SJCRH30 (cell line): ENCODE data around the gene IZUMO1. TPM values are rescaled to one million over a fixed set of nuclear protein-coding genes. Genes with fewer than 3 reads are reported as not detected.

Experiments
- DNase-seq, 2 experiments: peaks; one replicate each; pipeline ENCODE4 v3.0.0-alpha.2; 2015 to 2020
- H3K27ac ChIP-seq: fragments of 250-450 bp; sonication (Bioruptor Pico); 2 replicates; pipeline ENCODE4 v1.5.1; 2020; ENCODE audit warnings: mild to moderate bottlenecking, moderate library complexity
- H3K27me3 ChIP-seq: fragments of 250-450 bp; sonication (Bioruptor Pico); 2 replicates; pipeline ENCODE4 v1.5.1; 2020; ENCODE audit warnings: mild to moderate bottlenecking, moderate library complexity
- H3K36me3 ChIP-seq: fragments of 250-450 bp; sonication (Bioruptor Pico); 2 replicates; pipeline ENCODE4 v1.5.1; 2020; ENCODE audit warnings: mild to moderate bottlenecking, moderate library complexity
- H3K4me1 ChIP-seq: fragments of 250-450 bp; sonication (Bioruptor Pico); 2 replicates; pipeline ENCODE4 v1.5.1; 2020; ENCODE audit warnings: mild to moderate bottlenecking, moderate library complexity
- H3K4me3 ChIP-seq: fragments of 250-450 bp; sonication (Bioruptor Pico); 2 replicates; pipeline ENCODE4 v1.5.1; 2020; ENCODE audit warnings: mild to moderate bottlenecking, moderate library complexity
- H3K9me3 ChIP-seq: fragments of 250-450 bp; sonication (Bioruptor Pico); replicated peaks from 2 replicates; pipeline ENCODE4 v1.5.1; 2020; ENCODE audit warnings: mild to moderate bottlenecking, moderate library complexity
- total RNA-seq: library from RNA; depleted of rRNA; stranded (reverse); fragments of >200 nt; shearing (Covaris generic); gene quantifications from 2 replicates; pipeline ENCODE4 v1.2.3, GENCODE V29; 2014

The IZUMO1 gene
- total RNA-seq, 1 experiment from 2014 or later: not detected

DNA sequence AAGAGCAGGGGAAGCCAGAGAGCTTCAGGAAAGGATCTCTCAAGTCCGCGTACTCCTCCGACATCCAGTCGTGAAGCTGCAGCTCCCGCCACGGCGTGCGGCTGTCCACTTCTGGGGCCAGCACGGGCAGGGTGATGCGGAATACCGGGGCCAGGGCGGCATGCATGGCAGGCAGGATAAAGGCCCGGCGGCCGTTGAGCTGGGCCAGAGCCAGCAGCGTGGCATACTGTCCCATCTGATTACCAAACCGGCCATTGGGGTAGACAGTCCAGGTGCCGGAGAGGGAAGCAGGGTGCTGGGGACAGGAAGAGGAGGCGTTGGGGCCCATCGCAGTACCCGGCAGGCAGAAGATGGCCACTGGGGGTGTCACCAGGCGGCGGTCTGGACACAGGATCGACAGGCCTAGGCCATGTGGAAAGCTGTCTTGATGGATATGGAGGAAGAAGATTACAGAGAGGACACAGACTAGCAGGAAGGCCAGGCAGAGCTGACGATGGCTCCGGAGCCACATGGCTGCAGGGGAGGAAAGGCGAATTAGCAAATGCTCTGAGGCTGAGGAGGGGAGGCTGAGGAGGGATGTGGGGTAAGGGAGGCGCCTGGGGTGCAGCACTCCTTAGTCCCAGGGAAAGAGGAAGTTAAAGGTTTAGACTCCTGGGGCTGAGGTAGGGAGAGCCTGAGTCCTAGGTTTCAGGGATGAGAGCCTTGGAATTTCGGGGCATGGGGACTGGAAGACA lies 4.2 kb upstream of the IZUMO1 start:
- Histone ChIP-seq H3K27me3 (no peaks in the 10 kb centered on the region), H3K36me3 (no peaks in the 10 kb centered on the region), H3K4me1 (no peaks in the 10 kb centered on the region), H3K27ac (no peak overlapping the region), H3K4me3 (no peak overlapping the region), H3K9me3 (no peaks in the 10 kb centered on the region)
- DNase-seq: no peak

DNA sequence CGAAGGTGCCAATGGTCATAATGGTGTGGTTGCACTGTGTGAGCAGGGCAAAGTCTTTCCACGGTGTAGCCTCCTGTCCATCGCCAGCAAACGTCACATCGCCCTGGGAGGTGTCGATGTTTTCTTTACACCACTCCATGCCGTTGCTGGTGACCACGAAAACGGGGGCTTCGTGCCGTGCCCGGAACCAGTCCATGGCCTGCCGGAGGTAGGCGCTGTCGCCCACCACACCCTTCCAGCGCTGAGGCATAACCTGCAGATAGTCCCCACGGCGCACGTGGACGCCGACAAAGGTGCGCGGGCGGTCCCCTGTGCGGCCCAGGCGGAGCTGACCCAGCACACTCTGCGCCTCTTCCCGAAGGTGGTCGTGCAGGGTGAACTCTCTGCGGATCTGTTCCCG lies 3.6 kb upstream of the IZUMO1 start:
- Histone ChIP-seq H3K27ac (no peak overlapping the region), H3K27me3 (no peaks in the 10 kb centered on the region), H3K4me1 (no peaks in the 10 kb centered on the region), H3K36me3 (no peaks in the 10 kb centered on the region), H3K4me3 (no peak overlapping the region), H3K9me3 (no peaks in the 10 kb centered on the region)
- DNase-seq: no peak

DNA sequence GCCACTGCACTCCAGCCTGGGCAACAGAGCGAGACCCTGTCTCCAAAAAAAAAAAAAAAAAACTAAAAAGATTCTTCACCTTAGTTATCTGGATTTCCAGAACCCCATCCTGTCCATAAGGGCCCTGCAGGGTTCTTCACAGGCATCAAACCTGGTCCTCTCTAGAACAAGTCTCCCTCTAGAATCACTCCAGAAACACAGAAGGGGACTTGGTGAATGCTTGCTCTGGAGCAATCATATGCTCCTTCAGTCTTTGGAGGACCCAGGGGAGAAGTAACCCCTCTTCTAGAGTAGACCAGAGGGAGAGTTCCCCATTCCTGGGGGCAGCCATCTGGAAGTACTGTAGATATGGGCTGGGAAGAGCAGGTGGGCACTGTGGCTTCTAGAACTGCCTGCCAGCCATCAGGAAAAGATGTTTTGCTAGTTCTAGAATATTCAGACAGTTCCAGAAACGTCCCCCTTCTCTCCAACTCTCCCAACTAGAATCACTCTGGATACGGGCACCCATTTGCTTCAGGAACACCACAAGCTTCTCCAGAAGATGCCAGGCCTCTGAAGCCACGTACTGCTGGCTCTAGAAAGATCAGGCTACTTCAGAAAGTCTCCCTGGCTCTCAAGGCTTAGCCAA lies 3.0 kb upstream of the IZUMO1 start:
- Histone ChIP-seq H3K9me3 (no peaks in the 10 kb centered on the region), H3K27me3 (no peaks in the 10 kb centered on the region), H3K36me3 (no peaks in the 10 kb centered on the region), H3K27ac (no peak overlapping the region), H3K4me3 (no peak overlapping the region), H3K4me1 (no peaks in the 10 kb centered on the region)
- no peak for DNase-seq

DNA sequence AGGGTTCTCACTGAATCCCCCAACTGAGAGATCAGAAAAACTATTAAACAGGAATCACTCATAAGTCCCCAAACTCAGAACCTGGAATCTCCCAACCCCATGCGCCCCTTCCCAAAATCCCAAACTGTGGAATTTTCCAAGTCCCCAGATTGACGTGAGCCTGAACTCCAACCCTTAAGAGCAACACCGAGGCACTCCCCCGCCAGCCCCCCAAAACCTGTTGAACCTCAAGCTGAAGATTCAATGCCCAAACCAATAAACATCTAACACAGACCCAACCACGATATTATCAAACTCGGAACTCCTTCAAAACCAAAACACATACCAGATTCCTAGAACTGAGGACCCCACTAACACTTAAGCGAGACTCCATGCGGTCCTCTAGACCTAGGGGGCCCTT lies 599 bp downstream of the IZUMO1 start:
- no peaks in the 10 kb centered on the region for H3K4me1 ChIP-seq
- no peaks in the 10 kb centered on the region for H3K27me3 ChIP-seq
- DNase-seq: no peak
- no peaks in the 10 kb centered on the region for H3K36me3 ChIP-seq
- H3K4me3 ChIP-seq: peak overlapping the region; percentile 68
- H3K9me3 ChIP-seq: no peaks in the 10 kb centered on the region
- H3K27ac ChIP-seq: peak overlapping the region; percentile 76

DNA sequence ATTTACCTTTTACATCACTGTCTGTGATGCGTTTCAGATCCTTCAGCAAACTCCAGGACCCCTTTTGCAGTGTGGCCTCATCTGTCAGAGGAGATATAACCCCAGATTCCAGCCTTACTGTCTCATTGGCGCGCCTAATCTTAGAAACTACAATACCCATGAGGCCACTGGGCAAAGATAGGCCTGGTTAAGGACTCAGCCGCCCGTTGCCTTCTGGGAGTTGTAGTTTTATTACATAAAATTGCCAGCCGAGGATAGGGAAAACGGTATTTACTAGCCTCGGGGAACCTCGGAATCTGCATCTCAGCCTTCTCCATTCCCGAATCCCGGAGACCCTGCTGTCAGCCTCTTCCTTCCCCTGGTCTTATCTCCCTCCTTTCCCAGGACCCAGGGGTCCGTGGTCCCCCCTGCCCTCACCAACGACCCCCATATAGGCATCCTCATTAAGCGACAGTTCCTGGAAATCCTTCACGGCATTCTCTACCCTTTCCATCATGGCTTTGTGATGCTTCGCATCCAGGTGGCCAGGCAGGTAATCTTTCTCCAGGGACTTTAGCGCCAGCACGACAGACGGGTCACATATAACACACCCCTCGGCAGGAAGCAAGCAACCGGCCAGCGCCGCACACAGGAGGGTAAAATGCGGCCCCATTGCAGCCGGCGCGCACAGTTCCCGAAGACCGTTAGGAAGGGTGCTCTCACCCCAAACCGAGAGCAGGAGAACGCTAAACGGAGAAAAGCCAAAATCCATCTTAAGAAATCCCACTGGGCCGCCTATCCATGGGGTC lies 1.3 kb downstream of the IZUMO1 start:
- no peak overlapping the region for H3K27ac ChIP-seq
- peak; percentile 66 to 76 for DNase-seq

DNA sequence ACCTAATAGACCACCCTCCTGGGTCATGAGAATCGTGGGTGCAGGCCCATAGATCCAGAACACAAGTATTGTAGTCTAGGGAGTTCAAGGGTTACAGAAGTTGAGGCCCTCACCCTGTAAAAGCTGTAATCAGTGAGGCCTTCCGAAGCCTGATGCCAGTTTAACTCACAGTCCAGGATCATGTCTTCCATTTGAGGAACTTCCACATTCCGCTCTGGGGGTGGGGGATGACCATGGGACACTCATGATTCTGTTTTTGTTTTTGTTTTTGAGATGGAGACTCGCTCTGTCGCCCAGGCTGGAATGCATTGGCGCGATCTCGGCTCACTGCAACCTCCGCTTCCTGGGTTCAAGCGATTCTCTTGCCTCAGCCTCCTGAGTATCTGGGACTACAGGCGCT lies 4.6 kb downstream of the IZUMO1 start:
- DNase-seq: no peak
- Histone ChIP-seq H3K4me3 (no peak overlapping the region), H3K4me1 (peaks cover 5% of the 10 kb centered on the region; the same call in 1 of the 2 replicates), H3K36me3 (no peaks in the 10 kb centered on the region), H3K27me3 (no peaks in the 10 kb centered on the region), H3K27ac (no peak overlapping the region), H3K9me3 (no peaks in the 10 kb centered on the region)

More for the DNA sequence above, 1.3 kb downstream of the IZUMO1 start:
- Histone ChIP-seq H3K4me1 (no peaks in the 10 kb centered on the region), H3K27me3 (no peaks in the 10 kb centered on the region), H3K4me3 (no peak overlapping the region), H3K36me3 (no peaks in the 10 kb centered on the region), H3K9me3 (no peaks in the 10 kb centered on the region)

DNA sequence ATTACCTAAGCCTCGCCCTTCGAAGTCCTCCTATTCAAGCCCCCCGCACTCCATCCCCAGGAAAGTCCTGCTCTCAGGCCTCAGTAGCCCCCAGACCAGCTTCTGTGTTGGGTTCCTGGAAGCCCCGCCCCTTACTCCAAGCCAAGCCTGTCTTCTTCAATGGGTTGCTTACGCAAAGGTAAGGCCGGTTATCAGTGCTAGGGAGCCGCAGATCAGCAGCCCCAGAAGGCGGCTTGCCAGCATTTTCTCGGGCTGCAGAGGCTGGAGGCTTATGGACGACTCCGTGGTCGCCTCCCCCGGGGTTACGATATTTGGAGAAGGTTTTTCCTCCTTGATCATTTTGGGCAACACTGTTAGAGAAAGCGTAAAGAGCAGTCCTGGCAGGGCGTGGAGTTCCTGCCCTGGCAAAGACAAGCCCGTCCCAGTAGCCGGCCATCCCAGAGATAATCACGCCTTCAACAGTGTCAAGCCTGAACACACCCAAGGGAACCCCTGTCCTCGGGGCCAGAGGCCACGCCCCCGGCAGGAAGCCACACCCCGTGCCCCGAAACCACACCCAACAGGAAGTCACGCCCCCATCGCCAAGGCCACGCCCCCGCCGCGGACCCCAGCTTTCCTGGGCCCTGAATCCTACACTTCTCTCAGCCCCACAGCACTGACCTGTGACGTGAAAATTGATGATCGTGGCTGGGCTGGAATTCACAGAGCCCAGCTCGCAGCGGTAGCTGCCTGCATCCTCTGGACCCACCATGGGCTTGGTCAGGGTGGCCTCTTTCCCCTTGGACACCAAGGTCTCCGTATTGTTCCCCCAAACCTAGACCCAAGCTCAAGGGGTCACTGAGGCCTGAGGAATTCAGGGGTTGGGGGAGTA lies 5.3 kb downstream of the IZUMO1 start:
- Histone ChIP-seq H3K27ac (no peak overlapping the region), H3K9me3 (no peaks in the 10 kb centered on the region), H3K36me3 (no peaks in the 10 kb centered on the region), H3K27me3 (no peaks in the 10 kb centered on the region), H3K4me1 (peaks cover 5% of the 10 kb centered on the region; the same call in 1 of the 2 replicates), H3K4me3 (no peak overlapping the region)
- DNase-seq: peak; percentile 24 to 48

DNA sequence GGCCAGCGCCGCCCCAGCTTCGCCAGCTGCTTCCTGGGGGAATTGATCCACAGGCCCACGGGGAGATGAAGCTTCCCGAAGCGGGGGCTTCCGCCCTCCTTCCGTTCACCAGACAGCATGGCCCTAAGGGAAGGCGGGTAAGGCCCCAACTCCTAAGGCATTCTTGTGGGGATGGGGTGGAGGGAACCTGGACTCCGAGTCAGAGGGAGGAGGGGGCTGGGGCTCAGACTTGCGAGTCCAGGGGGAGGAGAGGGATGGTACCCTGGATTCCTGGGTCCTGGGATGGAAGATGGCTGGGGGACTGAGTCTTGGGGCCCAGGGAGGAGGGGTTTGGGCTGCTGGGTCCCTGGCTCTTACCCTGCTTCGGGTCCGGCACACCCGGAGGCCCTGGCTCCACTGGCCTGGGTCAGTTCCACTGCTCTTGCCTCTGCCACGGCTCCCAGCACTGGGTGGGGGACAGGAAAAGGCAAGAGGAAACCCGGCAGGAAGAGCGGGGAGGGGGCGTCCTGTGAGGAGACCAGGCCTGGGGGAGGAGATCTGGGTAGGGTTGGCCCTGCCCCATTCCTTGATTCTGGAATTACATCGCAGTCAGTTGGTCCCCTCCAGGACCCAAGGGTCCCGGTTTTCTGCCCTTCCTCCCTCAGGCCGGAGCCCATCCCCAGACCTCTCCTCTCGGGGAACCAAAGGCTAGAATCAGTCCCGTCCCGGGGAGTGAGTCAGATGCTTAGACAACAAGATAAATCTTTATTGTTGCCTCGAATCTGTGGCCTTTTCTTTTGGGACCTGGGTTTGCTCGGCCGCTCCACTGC lies 6.3 kb downstream of the IZUMO1 start, which contains the start of gene RASIP1:
RASIP1 (minus strand) TSS at position 447 of the 809 bp plus-strand sequence; CDS start at position 119, 328 bp downstream.
- H3K4me1 ChIP-seq: peaks cover 5% of the 10 kb centered on the region; the same call in 1 of the 2 replicates
- no peaks in the 10 kb centered on the region for H3K9me3 ChIP-seq
- H3K36me3 ChIP-seq: no peaks in the 10 kb centered on the region
- DNase-seq: no peak
- no peak within 1 kb of the TSS for H3K4me3 ChIP-seq
- no peaks in the 10 kb centered on the region for H3K27me3 ChIP-seq
- no peak within 1 kb of the TSS for H3K27ac ChIP-seq

DNA sequence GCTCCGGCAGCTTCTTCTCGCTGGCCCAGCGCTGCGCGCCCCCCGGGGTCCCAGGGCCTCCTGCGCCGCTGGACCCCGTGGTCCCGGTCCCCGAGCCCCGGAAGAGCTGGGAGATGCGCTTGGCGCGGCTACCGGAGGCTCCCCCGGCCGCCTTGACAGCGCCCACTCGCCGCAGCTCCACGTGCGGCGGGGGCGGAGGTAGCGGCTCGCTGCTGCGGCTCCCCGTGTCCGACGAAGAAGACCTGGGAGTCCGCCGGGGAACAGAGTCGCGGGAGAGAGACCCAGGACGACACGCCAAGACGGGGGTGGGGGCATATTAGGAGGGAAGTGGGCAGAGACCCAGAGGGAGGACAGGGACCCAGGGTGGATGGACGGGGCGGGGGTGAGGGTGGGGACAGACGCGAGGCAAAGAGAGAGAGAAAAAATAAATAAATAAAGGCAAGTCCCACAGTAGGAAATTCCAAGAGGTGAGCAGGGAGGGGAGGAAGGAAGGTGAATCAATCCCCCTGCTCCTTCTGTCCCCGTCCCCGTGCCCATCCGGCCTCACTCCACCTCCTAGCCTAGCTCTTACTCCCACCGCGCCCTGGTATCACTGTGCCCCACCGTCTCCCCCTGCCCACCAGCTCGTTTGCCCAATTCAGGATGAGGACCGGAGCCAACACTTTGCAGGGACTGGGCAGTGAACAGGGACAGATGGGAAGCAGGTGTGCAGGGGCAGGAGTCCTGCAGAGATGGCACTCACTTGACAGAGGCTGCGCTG lies 7.1 kb downstream of the IZUMO1 start:
- H3K4me1 ChIP-seq: peaks cover 5% of the 10 kb centered on the region; the same call in 1 of the 2 replicates
- no peaks in the 10 kb centered on the region for H3K36me3 ChIP-seq
- no peak overlapping the region for H3K27ac ChIP-seq
- H3K4me3 ChIP-seq: no peak overlapping the region
- DNase-seq: no peak
- no peaks in the 10 kb centered on the region for H3K27me3 ChIP-seq
- H3K9me3 ChIP-seq: no peaks in the 10 kb centered on the region

DNA sequence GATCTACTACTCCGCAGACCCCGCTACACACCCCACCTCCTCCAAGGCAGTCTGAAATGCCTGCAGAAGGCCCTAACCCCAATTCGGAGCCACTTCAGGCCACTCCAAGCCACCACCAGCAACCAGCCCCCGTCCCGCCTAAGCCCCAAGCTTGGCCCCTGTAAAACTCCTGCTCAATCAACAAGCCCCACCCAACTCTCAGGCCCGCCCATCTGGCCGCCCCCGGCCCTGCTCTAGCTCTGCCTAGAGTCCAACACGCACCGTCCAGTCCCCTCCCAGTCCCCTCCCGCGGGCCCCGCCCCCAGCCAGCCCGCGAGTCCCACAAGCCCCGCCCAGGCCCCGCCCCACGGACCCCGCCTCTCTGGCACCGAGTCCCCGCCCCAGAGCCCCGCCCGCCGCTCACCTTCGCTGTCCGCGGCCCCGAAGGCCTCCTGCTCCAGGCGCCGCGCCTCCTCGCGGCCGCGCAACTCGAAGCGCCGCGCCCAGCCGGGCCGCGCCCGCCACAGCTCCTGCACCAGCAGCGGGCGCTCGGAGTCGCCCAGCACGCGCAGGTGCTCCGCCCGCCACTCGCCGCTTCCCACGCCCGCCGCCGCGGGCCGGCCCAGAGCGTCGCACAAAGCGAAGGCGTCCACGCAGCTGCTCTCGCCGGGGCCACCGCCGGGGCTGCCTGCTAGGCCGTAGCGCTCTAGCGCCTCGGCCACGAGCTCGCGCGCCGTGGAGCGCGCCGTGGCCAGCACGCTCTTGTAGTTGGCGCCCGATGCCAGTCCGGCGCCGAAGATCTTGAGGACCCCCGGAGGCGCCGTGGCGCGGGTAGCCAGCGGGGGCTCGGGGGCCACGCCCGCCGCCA lies 7.9 kb downstream of the IZUMO1 start:
- peak; percentile 96 to 98 for DNase-seq
- Histone ChIP-seq H3K4me3 (peak overlapping the region; percentile 45), H3K9me3 (no peaks in the 10 kb centered on the region), H3K36me3 (no peaks in the 10 kb centered on the region), H3K4me1 (peaks cover 5% of the 10 kb centered on the region; the same call in 1 of the 2 replicates), H3K27me3 (no peaks in the 10 kb centered on the region), H3K27ac (no peak overlapping the region)

DNA sequence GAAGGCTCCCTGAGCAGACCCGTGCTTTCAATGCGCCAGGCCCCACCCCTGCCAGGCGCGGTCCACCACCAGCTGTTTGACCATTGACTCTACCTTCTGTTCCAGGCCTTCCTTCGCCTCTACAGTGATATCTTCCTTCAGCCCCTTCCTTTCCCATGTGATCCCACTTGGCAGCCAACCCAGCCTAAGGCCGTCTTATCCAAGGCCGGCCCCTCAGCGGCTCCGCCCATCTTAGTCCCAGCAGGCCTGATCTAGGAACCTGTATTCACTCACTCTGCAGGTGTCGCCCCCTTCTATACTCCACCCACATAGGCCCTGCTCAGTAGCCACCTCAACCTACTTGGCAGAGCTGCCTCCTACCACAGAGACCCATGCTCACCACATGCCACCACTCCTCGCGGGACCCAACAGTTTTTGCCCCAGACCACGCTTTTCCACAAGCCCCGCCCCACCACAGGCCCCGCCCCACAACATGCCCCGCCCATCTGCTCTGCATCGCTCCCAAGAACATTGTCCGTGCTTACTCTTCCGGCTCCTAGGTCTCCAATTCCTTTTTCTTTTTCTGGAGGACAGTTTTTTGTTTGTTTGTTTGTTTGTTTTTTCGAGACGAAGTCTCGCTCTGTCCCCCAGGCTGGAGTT lies 9.2 kb downstream of the IZUMO1 start:
- no peaks in the 10 kb centered on the region for H3K27me3 ChIP-seq
- peaks cover 5% of the 10 kb centered on the region; the same call in 1 of the 2 replicates for H3K4me1 ChIP-seq
- no peak overlapping the region for H3K27ac ChIP-seq
- H3K9me3 ChIP-seq: no peaks in the 10 kb centered on the region
- no peak overlapping the region for H3K4me3 ChIP-seq
- H3K36me3 ChIP-seq: no peaks in the 10 kb centered on the region
- DNase-seq: peak; percentile 29 to 55

DNA sequence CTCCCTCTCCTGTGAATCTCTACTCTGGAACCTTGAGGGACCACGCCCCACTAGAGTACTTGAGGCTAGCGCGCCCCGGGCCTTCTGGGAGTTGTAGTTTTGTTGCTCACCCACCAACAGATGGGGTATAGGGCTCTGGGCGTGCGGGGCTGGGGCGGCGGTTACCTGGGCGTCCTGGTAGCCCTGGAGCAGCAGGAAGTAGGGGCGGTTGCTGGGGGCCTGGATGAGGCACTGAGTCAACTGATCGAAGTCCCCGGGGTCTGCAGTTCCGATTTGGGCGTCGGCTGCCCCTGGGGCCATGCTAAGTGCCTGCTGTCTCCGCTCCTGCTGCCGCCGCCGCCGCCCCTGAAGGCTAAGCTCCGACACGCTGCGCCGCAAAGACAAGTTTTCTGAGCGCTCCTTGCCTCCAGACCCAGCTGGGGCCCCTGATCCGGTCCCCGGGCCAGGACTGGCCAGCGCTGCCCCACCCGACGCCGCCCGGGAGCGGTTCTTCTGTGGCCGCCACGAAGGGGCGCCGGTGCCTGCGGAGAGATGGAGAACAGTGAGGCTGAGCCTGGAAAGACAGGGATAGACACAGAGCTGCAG lies 11.6 kb downstream of the IZUMO1 start:
- Histone ChIP-seq H3K9me3 (no peaks in the 10 kb centered on the region), H3K36me3 (no peaks in the 10 kb centered on the region), H3K27ac (no peak overlapping the region), H3K4me3 (no peak overlapping the region), H3K4me1 (peaks cover 5% of the 10 kb centered on the region; the same call in 1 of the 2 replicates), H3K27me3 (no peaks in the 10 kb centered on the region)
- DNase-seq: no peak
